SK-N-SH (cell line): ENCODE data around the gene MLXIP. TPM values are rescaled to one million over a fixed set of nuclear protein-coding genes. Genes with fewer than 3 reads are reported as not detected.

Experiments used
- CHD2 ChIP-seq: fragments of 150-350 bp; IDR thresholded peaks from 2 replicates; pipeline ENCODE4 v1.6.1; 2018; ENCODE audit warnings: low read length; ENCODE audit not compliant: partially characterized antibody
- EZH2phosphoT487 ChIP-seq: fragments of 200-600 bp; sonication (generic); IDR thresholded peaks from 2 replicates; pipeline ENCODE4 v1.6.1; 2017; ENCODE audit warnings: low read depth, mixed run types, mild to moderate bottlenecking, antibody characterized with exemption, moderate library complexity, borderline replicate concordance
- FOSL2 ChIP-seq: IDR thresholded peaks from 2 replicates; pipeline ENCODE4 v1.4.0; 2012; ENCODE audit warnings: low read depth, mild to moderate bottlenecking, moderate library complexity, borderline replicate concordance
- JUND ChIP-seq: IDR thresholded peaks from 2 replicates; pipeline ENCODE4 v1.4.0; 2012
- NFIC ChIP-seq: IDR thresholded peaks from 2 replicates; pipeline ENCODE4 v1.4.0; 2012; ENCODE audit warnings: borderline replicate concordance
- NRF1 ChIP-seq: IDR thresholded peaks from 2 replicates; pipeline ENCODE4 v1.6.1; 2012; ENCODE audit warnings: low read depth, mild to moderate bottlenecking, low read length
- POLR2AphosphoS5 ChIP-seq: IDR thresholded peaks from 2 replicates; pipeline ENCODE4 v1.6.1; 2012; ENCODE audit warnings: low read depth, low read length
- RAD21 ChIP-seq: IDR thresholded peaks from 2 replicates; pipeline ENCODE4 v1.6.1; 2012; ENCODE audit warnings: mild to moderate bottlenecking, low read length
- RXRA ChIP-seq: IDR thresholded peaks from 2 replicates; pipeline ENCODE4 v1.4.0; 2012; ENCODE audit warnings: low read depth, mild to moderate bottlenecking, borderline replicate concordance
- SMC3 ChIP-seq: IDR thresholded peaks from 2 replicates; pipeline ENCODE4 v1.6.1; 2012; ENCODE audit warnings: low read depth, low read length, improper control_type of control experiment
- polyA plus RNA-seq, 3 experiments: library from polyadenylated mRNA; depleted of rRNA; stranded (reverse); fragments of >200 nt; gene quantifications; 2 replicates each; pipeline ENCODE4 v1.2.3, GENCODE V29; 2012
- TF ChIP-seq, protein P1 (sequence below): IDR thresholded peaks from 2 replicates; pipeline ENCODE4; 2012
- TF ChIP-seq, protein P2 (sequence below): IDR thresholded peaks from 2 replicates; pipeline ENCODE4 v1.4.0; 2012; ENCODE audit warnings: low read depth
- TF ChIP-seq, protein P3 (sequence below): fragments of 150-350 bp; IDR thresholded peaks from 2 replicates; pipeline ENCODE4 v1.6.1; 2016; ENCODE audit warnings: mild to moderate bottlenecking, low read depth, low read length
- TF ChIP-seq, protein P4 (sequence below): IDR thresholded peaks from 2 replicates; pipeline ENCODE4 v1.4.0; 2012; ENCODE audit warnings: low read depth, borderline replicate concordance
- TF ChIP-seq, protein P5 (sequence below): IDR thresholded peaks from 2 replicates; pipeline ENCODE4 v1.6.1; 2012; ENCODE audit warnings: mild to moderate bottlenecking, low read depth, low read length, moderate library complexity

Gene MLXIP
- polyA plus RNA-seq, 1 of the 3 experiments (the other 2 are of a cell fraction), result 11.0 TPM

DNA sequence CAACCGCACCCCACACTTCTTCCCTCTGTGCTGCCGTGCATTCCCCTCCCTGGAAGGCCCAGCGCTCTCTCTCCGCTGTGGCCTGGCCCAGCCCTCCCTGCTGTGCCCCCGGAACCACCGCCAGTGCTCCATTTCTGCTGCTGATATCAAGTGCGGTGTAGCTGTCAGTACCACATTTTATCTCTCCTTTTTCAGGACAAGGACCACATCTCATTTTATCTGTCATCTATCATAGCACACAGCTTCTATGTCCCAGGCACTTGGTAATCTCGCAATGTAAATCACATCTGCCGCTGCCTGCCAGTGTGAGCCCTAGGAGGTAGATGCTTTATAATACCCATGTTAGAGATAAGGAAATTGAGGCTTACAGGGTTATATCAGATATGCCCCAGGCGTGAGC lies 77.1 kb downstream of the MLXIP start (continued):
- TF ChIP-seq, protein P1, sequence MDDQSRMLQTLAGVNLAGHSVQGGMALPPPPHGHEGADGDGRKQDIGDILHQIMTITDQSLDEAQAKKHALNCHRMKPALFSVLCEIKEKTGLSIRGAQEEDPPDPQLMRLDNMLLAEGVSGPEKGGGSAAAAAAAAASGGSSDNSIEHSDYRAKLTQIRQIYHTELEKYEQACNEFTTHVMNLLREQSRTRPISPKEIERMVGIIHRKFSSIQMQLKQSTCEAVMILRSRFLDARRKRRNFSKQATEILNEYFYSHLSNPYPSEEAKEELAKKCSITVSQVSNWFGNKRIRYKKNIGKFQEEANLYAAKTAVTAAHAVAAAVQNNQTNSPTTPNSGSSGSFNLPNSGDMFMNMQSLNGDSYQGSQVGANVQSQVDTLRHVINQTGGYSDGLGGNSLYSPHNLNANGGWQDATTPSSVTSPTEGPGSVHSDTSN, result no peak
- TF ChIP-seq JUND, result no peak
- no peak for TF ChIP-seq EZH2phosphoT487
- no peak for TF ChIP-seq POLR2AphosphoS5
- TF ChIP-seq, protein P2, sequence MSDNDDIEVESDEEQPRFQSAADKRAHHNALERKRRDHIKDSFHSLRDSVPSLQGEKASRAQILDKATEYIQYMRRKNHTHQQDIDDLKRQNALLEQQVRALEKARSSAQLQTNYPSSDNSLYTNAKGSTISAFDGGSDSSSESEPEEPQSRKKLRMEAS, result no peak
- no peak for TF ChIP-seq RAD21
- TF ChIP-seq, protein P3, sequence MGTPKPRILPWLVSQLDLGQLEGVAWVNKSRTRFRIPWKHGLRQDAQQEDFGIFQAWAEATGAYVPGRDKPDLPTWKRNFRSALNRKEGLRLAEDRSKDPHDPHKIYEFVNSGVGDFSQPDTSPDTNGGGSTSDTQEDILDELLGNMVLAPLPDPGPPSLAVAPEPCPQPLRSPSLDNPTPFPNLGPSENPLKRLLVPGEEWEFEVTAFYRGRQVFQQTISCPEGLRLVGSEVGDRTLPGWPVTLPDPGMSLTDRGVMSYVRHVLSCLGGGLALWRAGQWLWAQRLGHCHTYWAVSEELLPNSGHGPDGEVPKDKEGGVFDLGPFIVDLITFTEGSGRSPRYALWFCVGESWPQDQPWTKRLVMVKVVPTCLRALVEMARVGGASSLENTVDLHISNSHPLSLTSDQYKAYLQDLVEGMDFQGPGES, result no peak
- TF ChIP-seq, protein P4, sequence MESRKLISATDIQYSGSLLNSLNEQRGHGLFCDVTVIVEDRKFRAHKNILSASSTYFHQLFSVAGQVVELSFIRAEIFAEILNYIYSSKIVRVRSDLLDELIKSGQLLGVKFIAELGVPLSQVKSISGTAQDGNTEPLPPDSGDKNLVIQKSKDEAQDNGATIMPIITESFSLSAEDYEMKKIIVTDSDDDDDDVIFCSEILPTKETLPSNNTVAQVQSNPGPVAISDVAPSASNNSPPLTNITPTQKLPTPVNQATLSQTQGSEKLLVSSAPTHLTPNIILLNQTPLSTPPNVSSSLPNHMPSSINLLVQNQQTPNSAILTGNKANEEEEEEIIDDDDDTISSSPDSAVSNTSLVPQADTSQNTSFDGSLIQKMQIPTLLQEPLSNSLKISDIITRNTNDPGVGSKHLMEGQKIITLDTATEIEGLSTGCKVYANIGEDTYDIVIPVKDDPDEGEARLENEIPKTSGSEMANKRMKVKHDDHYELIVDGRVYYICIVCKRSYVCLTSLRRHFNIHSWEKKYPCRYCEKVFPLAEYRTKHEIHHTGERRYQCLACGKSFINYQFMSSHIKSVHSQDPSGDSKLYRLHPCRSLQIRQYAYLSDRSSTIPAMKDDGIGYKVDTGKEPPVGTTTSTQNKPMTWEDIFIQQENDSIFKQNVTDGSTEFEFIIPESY, result no peak
- TF ChIP-seq NRF1, result no peak
- TF ChIP-seq, protein P5, sequence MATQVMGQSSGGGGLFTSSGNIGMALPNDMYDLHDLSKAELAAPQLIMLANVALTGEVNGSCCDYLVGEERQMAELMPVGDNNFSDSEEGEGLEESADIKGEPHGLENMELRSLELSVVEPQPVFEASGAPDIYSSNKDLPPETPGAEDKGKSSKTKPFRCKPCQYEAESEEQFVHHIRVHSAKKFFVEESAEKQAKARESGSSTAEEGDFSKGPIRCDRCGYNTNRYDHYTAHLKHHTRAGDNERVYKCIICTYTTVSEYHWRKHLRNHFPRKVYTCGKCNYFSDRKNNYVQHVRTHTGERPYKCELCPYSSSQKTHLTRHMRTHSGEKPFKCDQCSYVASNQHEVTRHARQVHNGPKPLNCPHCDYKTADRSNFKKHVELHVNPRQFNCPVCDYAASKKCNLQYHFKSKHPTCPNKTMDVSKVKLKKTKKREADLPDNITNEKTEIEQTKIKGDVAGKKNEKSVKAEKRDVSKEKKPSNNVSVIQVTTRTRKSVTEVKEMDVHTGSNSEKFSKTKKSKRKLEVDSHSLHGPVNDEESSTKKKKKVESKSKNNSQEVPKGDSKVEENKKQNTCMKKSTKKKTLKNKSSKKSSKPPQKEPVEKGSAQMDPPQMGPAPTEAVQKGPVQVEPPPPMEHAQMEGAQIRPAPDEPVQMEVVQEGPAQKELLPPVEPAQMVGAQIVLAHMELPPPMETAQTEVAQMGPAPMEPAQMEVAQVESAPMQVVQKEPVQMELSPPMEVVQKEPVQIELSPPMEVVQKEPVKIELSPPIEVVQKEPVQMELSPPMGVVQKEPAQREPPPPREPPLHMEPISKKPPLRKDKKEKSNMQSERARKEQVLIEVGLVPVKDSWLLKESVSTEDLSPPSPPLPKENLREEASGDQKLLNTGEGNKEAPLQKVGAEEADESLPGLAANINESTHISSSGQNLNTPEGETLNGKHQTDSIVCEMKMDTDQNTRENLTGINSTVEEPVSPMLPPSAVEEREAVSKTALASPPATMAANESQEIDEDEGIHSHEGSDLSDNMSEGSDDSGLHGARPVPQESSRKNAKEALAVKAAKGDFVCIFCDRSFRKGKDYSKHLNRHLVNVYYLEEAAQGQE, result no peak
- TF ChIP-seq RXRA, result no peak
- no peak for TF ChIP-seq SMC3
- no peak for TF ChIP-seq FOSL2
- no peak for TF ChIP-seq NFIC
- no peak for TF ChIP-seq CHD2
